HUDEP-2 (cell line): ENCODE data around the gene DAAM1.

Source experiments
- DNase-seq, 76 experiments: peaks; one replicate each; lab custom pipeline; 2025; ENCODE audit not compliant: unreplicated experiment in 76 of 76; lab: John Stamatoyannopoulos, UW

The DAAM1 gene

GRCh38 chr14:59215757-59216156, 27.3 kb downstream of the DAAM1 start:
- no peak for DNase-seq

GRCh38 chr14:59217011-59217410, 28.5 kb downstream of the DAAM1 start:
- no peak for DNase-seq

GRCh38 chr14:59221568-59221967, 33.1 kb downstream of the DAAM1 start:
- no peak for DNase-seq

GRCh38 chr14:59224341-59224740, 35.9 kb downstream of the DAAM1 start:
- DNase-seq = no peak

- no peak for DNase-seq
These were observed 36.8 kb downstream of the DAAM1 start for GRCh38 chr14:59225281-59225680.

- DNase-seq = no peak
These were observed 40.0 kb downstream of the DAAM1 start for GRCh38 chr14:59228421-59228820.

GRCh38 chr14:59229653-59230406, 41.4 kb downstream of the DAAM1 start:
- DNase-seq = no peak

- DNase-seq = no peak
These were observed 47.7 kb downstream of the DAAM1 start for GRCh38 chr14:59236195-59236594.

GRCh38 chr14:59238216-59238615, 49.7 kb downstream of the DAAM1 start:
- DNase-seq = no peak

- DNase-seq = no peak
These were observed 50.6 kb downstream of the DAAM1 start for GRCh38 chr14:59239022-59239421.

- DNase-seq = no peak
These were observed 51.9 kb downstream of the DAAM1 start for GRCh38 chr14:59240356-59240755.

GRCh38 chr14:59241121-59241520, 52.7 kb downstream of the DAAM1 start:
- DNase-seq = no peak

GRCh38 chr14:59243174-59243573, 54.7 kb downstream of the DAAM1 start:
- no peak for DNase-seq

- DNase-seq = no peak
These were observed 56.1 kb downstream of the DAAM1 start for GRCh38 chr14:59244581-59244980.

GRCh38 chr14:59245809-59246295, 57.4 kb downstream of the DAAM1 start:
- DNase-seq = no peak

- no peak for DNase-seq
These were observed 58.1 kb downstream of the DAAM1 start for GRCh38 chr14:59246566-59246965.

GRCh38 chr14:59247801-59248584, 59.5 kb downstream of the DAAM1 start:
- no peak for DNase-seq

- no peak for DNase-seq
These were observed 60.6 kb downstream of the DAAM1 start for GRCh38 chr14:59249029-59249428.

GRCh38 chr14:59251811-59252771, 63.6 kb downstream of the DAAM1 start:
- peak in 2 of 76 experiments; percentile 3 to 5 for DNase-seq

- DNase-seq = no peak
These were observed 64.5 kb downstream of the DAAM1 start for GRCh38 chr14:59252772-59253500.
